Activated naive CD4-positive, alpha-beta T cell (primary cell): Measurements from ENCODE around the gene FAM53A.

ENCODE experiments used
- DNase-seq, 4 experiments: peaks; one replicate each; lab custom pipeline; 2025; lab: John Stamatoyannopoulos, UW

FAM53A gene

GRCh38 chr4:1592068-1592708 lies 91.9 kb downstream of the FAM53A start:
- DNase-seq: no peak

DNA sequence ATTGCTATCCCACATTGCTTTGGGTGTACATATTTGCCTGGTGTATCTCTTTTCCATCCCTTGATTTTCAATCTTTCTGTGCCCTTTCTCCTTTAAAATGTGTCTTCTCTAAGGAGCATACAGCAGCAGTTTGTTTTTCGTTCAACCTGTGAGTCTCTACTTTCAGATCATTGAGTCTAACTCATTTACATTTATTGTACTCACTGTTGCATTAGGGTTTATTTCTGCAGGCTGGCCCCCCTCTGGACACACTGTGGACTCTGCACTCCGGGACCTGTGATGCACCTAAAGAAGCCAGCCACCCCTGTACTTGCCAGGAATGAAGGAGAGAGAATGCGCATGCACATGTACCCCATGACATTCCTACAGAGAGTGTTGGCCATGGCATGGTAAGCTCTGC lies 93.0 kb downstream of the FAM53A start:
- no peak for DNase-seq

DNA sequence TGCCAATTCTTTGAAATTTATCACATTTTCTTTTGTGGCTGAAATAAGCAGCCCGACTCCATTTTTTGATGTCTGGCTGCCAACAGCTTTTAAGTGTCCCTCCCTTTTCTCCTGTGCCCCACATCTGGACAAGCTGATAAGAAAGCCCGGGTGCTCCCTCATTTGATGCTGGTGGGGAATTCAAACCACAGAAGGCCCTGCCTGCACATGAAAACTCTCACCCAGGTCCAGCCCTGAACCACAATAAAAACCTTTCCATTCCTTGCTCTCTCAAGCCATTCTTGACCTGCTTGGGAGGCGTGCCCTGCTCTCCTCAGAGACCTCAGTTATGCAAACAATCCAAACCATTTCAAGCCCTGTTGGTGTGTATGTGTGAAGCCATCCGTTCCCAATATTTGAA lies 93.9 kb downstream of the FAM53A start:
- no peak for DNase-seq
